ENCODE measurements around the gene MACROD2. TPM values are rescaled to one million over a fixed set of nuclear protein-coding genes. Genes with fewer than 3 reads are reported as not detected.
A peak's percentile ranks its signal among the peaks of the same experiment; 100 is the strongest.

The MACROD2 gene
- total RNA-seq, 1 donor from 2014 or later = 6.4 TPM

DNA sequence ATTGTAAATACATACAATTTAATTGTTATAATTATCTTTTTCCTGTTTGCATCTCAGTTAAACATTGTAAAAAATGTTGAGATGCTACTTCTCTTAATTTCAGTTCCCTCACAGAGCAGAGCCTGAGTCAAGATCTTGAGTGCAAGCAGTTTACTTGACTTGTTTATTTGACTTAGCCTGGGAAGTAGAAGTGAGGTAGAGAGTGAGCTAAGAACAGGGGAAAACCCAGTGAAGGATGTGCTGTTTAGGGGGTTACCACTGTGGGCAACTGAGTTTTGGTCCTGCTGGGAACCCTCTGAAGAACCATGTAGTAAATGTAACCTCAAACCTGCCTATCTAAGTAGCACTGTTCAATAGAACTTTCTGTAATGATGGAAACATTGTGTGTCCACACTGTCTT is 837.3 kb downstream of the MACROD2 start:
- H3K27me3 Mint-ChIP-seq (ENCODE audit: low read depth) = no peaks in the 10 kb centered on the region
- H3K27ac Mint-ChIP-seq (ENCODE audit: unreplicated experiment) = no peak overlapping the region
- no peak for DNase-seq (ENCODE audit: low read depth, low spot score)
- no peaks in the 10 kb centered on the region for H3K4me1 Mint-ChIP-seq
- no peak overlapping the region for H3K4me3 Mint-ChIP-seq
- no peaks in the 10 kb centered on the region for H3K9me3 Mint-ChIP-seq
- H3K36me3 Mint-ChIP-seq (ENCODE audit: low read depth) = no peaks in the 10 kb centered on the region
- TF ChIP-seq, protein P1, sequence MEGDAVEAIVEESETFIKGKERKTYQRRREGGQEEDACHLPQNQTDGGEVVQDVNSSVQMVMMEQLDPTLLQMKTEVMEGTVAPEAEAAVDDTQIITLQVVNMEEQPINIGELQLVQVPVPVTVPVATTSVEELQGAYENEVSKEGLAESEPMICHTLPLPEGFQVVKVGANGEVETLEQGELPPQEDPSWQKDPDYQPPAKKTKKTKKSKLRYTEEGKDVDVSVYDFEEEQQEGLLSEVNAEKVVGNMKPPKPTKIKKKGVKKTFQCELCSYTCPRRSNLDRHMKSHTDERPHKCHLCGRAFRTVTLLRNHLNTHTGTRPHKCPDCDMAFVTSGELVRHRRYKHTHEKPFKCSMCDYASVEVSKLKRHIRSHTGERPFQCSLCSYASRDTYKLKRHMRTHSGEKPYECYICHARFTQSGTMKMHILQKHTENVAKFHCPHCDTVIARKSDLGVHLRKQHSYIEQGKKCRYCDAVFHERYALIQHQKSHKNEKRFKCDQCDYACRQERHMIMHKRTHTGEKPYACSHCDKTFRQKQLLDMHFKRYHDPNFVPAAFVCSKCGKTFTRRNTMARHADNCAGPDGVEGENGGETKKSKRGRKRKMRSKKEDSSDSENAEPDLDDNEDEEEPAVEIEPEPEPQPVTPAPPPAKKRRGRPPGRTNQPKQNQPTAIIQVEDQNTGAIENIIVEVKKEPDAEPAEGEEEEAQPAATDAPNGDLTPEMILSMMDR (conservative IDR thresholded peaks at IDR 0.05) = no peak

DNA sequence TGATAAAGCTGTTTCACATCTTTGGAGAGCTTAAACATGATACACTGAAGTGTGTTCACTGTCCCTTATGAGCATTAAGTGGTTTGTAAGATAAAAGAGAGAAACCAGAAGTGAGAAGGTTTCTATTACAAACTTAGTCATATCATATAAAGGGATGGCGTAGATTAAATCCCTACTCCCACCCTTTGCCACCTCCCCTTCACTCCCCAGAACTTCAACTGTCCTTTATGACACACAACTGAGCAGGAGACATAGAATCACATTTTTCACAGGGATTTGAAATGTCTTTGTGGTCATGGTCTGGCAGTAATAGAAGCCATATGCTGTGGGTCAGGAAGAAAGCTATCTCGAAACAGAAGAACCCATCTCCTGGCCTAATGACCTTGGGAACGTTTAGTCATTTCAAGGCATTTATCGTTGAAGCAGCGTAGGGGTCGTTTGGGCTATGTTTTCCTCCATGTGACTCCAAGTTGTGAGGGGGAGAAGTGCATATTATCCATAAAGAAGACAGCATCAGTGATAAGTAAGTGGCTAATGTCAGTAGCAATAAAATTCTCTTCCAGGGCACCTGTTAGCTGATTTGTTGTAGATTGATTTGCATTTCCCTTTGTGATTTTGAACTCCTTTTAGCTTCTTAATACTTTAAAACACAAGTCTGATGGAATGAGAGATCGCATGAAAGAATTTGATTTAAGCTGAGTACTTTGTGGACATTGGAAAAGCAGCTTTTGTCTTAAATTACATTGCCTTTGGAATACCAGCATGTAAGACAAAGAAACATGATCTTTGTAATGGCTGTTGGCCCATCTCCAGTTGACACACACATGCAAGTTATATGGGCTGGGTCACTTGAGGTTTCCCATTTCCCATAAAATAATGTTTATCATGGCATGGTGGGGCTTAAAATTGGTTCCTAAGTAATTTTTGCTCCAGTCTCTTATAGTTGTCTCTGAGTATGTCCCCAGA is 843.6 kb downstream of the MACROD2 start:
- H3K4me3 Mint-ChIP-seq = no peak overlapping the region
- peaks cover 9% of the 10 kb centered on the region for H3K9me3 Mint-ChIP-seq
- H3K4me1 Mint-ChIP-seq = no peaks in the 10 kb centered on the region
- no peak for DNase-seq (ENCODE audit: low read depth, low spot score)
- TF ChIP-seq, protein P1 (conservative IDR thresholded peaks at IDR 0.05) = no peak
- no peak overlapping the region for H3K27ac Mint-ChIP-seq (ENCODE audit: unreplicated experiment)
- no peaks in the 10 kb centered on the region for H3K36me3 Mint-ChIP-seq (ENCODE audit: low read depth)
- H3K27me3 Mint-ChIP-seq (ENCODE audit: low read depth) = no peaks in the 10 kb centered on the region

DNA sequence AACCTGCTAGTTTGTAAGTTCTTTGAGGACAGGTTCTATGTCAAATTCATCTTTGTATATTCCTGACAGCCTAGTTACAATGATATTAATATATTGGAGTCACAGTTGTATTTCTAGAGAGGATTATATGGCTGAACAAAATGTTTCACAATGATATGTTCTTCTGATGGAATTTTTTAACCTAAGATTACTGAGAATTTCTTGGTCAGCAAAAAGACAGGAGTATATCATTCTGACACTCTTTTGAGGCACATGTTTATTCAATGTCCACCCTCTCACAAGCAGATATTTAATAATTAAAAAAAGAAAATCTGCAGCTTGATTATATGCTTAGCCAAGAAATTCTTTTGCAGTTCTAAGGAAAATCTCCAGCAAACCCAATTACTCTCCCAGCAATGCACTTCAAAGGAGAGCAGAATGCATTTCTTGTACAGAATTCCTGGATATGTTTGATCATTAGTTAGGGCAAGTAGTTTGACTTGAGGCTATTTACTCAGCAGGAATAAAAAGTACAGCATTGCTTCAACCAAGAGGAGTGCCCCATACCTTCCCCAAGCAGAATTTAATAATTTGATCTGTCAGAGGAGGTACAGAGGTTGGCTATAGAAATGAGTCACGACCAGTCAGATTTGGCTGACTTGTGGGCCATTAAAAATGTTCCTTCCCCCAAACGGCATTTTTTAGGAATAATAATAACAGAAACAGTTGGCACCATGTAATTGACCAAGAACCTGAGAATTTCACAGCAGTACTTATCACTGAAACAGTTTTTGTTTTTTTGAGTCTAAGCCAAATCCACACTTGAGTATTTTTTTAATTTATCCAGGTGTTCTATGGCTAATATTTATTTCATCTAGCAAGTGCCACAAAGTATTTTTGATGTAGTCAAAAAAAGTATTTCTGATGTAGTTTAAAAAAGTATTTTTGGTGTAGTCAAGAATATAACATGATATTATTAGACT is 850.2 kb downstream of the MACROD2 start:
- H3K9me3 Mint-ChIP-seq = peaks cover 5% of the 10 kb centered on the region
- DNase-seq (ENCODE audit: low read depth, low spot score) = no peak
- H3K27ac Mint-ChIP-seq (ENCODE audit: unreplicated experiment) = no peak overlapping the region
- H3K36me3 Mint-ChIP-seq (ENCODE audit: low read depth) = no peaks in the 10 kb centered on the region
- H3K4me3 Mint-ChIP-seq = no peak overlapping the region
- peaks cover 9% of the 10 kb centered on the region for H3K4me1 Mint-ChIP-seq
- TF ChIP-seq, protein P1 (conservative IDR thresholded peaks at IDR 0.05) = no peak
- H3K27me3 Mint-ChIP-seq (ENCODE audit: low read depth) = no peaks in the 10 kb centered on the region

DNA sequence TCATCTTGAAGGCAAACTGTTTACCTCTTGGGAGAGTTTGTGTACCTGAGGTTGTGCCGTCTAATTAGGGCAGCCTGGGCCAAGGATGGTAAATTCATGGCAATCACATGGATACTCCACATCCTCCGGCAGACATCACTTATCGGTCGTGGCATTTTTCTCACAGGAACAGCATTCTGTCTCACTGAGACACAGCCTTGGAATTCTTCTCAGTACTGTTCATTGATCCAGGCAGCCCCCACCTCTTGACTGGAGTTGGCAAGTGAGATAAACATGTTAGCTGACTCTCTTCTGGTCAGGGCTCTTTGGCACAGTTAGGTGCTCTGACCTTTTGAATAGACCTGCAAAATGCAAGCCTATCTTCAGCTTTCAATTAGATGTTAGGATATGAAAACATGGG is 853.5 kb downstream of the MACROD2 start:
- TF ChIP-seq, protein P1 (conservative IDR thresholded peaks at IDR 0.05) = no peak
- no peaks in the 10 kb centered on the region for H3K27me3 Mint-ChIP-seq (ENCODE audit: low read depth)
- peaks cover 2% of the 10 kb centered on the region for H3K9me3 Mint-ChIP-seq
- H3K27ac Mint-ChIP-seq (ENCODE audit: unreplicated experiment) = peak overlapping the region; percentile 71
- DNase-seq (ENCODE audit: low read depth, low spot score) = no peak
- no peak overlapping the region for H3K4me3 Mint-ChIP-seq
- H3K4me1 Mint-ChIP-seq = peaks cover 13% of the 10 kb centered on the region
- H3K36me3 Mint-ChIP-seq (ENCODE audit: low read depth) = no peaks in the 10 kb centered on the region

DNA sequence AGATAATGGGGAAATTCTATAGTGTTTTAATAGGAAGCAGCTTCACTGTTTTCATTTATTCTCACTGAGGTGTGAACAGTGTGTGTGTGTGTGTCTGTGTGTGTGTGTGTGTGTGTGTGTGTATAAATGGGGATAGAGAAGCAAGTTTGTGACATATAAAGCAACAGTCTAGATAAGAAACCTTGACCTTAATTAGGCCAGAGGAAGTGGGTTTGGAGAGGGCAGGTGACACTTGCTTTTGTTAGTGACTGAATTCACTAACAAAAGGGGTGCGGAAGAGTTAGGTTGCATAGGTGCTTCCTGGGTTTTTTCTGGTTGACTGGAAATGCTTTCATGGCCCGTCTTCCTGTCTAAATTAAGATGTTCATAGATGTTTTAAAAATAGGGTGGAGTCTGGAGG is 857.8 kb downstream of the MACROD2 start:
- no peaks in the 10 kb centered on the region for H3K9me3 Mint-ChIP-seq
- H3K36me3 Mint-ChIP-seq (ENCODE audit: low read depth) = no peaks in the 10 kb centered on the region
- TF ChIP-seq, protein P1 (conservative IDR thresholded peaks at IDR 0.05) = no peak
- H3K27me3 Mint-ChIP-seq (ENCODE audit: low read depth) = no peaks in the 10 kb centered on the region
- no peak overlapping the region for H3K27ac Mint-ChIP-seq (ENCODE audit: unreplicated experiment)
- DNase-seq (ENCODE audit: low read depth, low spot score) = no peak
- H3K4me1 Mint-ChIP-seq = peaks cover 10% of the 10 kb centered on the region
- H3K4me3 Mint-ChIP-seq = no peak overlapping the region

Data from neural crest cell (in vitro differentiated cells).